DND-41 (cell line): ENCODE measurements around the gene GLIPR2.

ENCODE experiments used
- ATAC-seq: fragments of 200-7000 bp; cut with Tn5 transposase; 3 replicates; pipeline ENCODE4 v1.9.1; 2021; ENCODE audit warnings: low read depth; ENCODE audit not compliant: insufficient read depth
- DNase-seq: peaks from one replicate; pipeline ENCODE4 v3.0.0-alpha.2; 2020
- H2AFZ ChIP-seq: 2 replicates; pipeline ENCODE4 v1.6.0; 2012; ENCODE audit warnings: low read depth, low read length
- H3K27ac ChIP-seq: 2 replicates; pipeline ENCODE4 v1.5.1; 2012; ENCODE audit warnings: low read length, inconsistent platforms
- H3K27me3 ChIP-seq: fragments of 200-600 bp; sonication (generic); 2 replicates; pipeline ENCODE4 v1.6.0; 2012; ENCODE audit warnings: low read length, mild to moderate bottlenecking, inconsistent platforms; ENCODE audit not compliant: insufficient read depth, poor library complexity
- H3K36me3 ChIP-seq: 2 replicates; pipeline ENCODE4 v1.5.1; 2012; ENCODE audit warnings: low read length, inconsistent platforms; ENCODE audit not compliant: insufficient read depth
- H3K4me1 ChIP-seq: 2 replicates; pipeline ENCODE4 v1.5.1; 2012; ENCODE audit warnings: mild to moderate bottlenecking, low read length; ENCODE audit not compliant: insufficient read depth
- H3K4me2 ChIP-seq: 2 replicates; pipeline ENCODE4 v1.6.0; 2012; ENCODE audit warnings: mild to moderate bottlenecking, moderate library complexity, low read length, inconsistent platforms; ENCODE audit not compliant: insufficient read depth
- H3K4me3 ChIP-seq, 2 experiments: fragments of 200-600 bp in 1 of 2; shearing (Covaris generic) in 1 of 2; 2 replicates each; pipeline ENCODE4 v1.5.1; 2012 to 2016; ENCODE audit warnings: inconsistent platforms in 2 of 2, low read length in 2 of 2, mild to moderate bottlenecking in 2 of 2, low read depth in 1 of 2, moderate library complexity in 1 of 2
- H3K79me2 ChIP-seq: 2 replicates; pipeline ENCODE4 v1.6.0; 2012; ENCODE audit warnings: low read length, inconsistent platforms; ENCODE audit not compliant: insufficient read depth
- H3K9ac ChIP-seq: 2 replicates; pipeline ENCODE4 v1.6.0; 2012; ENCODE audit warnings: low read depth, mild to moderate bottlenecking, inconsistent platforms, low read length, moderate library complexity
- H3K9me3 ChIP-seq: 2 replicates; pipeline ENCODE4 v1.5.1; 2012; ENCODE audit warnings: low read length, moderate library complexity, mild to moderate bottlenecking, inconsistent platforms; ENCODE audit not compliant: insufficient read depth, severe bottlenecking
- H4K20me1 ChIP-seq: 2 replicates; pipeline ENCODE4 v1.6.0; 2012; ENCODE audit warnings: low read length; ENCODE audit not compliant: insufficient read depth
- CTCF ChIP-seq: IDR thresholded peaks from 2 replicates; pipeline ENCODE4 v1.5.1; 2012; ENCODE audit warnings: borderline replicate concordance, low read length, moderate library complexity, mild to moderate bottlenecking; ENCODE audit not compliant: poor library complexity, severe bottlenecking; ENCODE audit errors: extremely low read depth
- EZH2 ChIP-seq: IDR thresholded peaks from 3 replicates; pipeline ENCODE4 v1.6.1; 2012; ENCODE audit warnings: borderline replicate concordance, low read depth, mild to moderate bottlenecking, moderate library complexity, low read length, inconsistent platforms; ENCODE audit not compliant: severe bottlenecking

GLIPR2 gene

GRCh38 chr9:36142510-36143244 is 6.1 kb downstream of the GLIPR2 start:
- Histone ChIP-seq H3K79me2 (no peaks in the 10 kb centered on the region), H3K27ac (no peak overlapping the region), H3K4me1 (peaks cover 23% of the 10 kb centered on the region), H3K4me2 (no peak overlapping the region), H3K9ac (no peak overlapping the region), H3K36me3 (no peaks in the 10 kb centered on the region), H2AFZ (no peak overlapping the region), H4K20me1 (peaks cover 5% of the 10 kb centered on the region; the same call in 1 of the 2 replicates), H3K27me3 (peaks cover 3% of the 10 kb centered on the region), H3K4me3 (no peak overlapping the region), H3K9me3 (no peaks in the 10 kb centered on the region)
- ATAC-seq = no peak
- no peak for DNase-seq
- no peak for TF ChIP-seq EZH2
- TF ChIP-seq CTCF = no peak

- no peaks in the 10 kb centered on the region for H3K9me3 ChIP-seq
- no peak overlapping the region for H3K27ac ChIP-seq
- no peak for ATAC-seq
- no peak overlapping the region for H3K4me2 ChIP-seq
- H3K4me1 ChIP-seq = peaks cover 22% of the 10 kb centered on the region
- H3K27me3 ChIP-seq = no peaks in the 10 kb centered on the region
- DNase-seq = no peak
- no peak overlapping the region for H3K9ac ChIP-seq
- no peak for TF ChIP-seq CTCF
- no peak for TF ChIP-seq EZH2
- no peak overlapping the region for H2AFZ ChIP-seq
- no peaks in the 10 kb centered on the region for H3K79me2 ChIP-seq
- H3K36me3 ChIP-seq = no peaks in the 10 kb centered on the region
- H3K4me3 ChIP-seq = no peak overlapping the region
- 0 out of 2 replicates have a peak, but pooled peaks cover 2% of the 10 kb centered on the region for H4K20me1 ChIP-seq
These were observed 6.7 kb downstream of the GLIPR2 start for GRCh38 chr9:36143245-36143641.

- no peak overlapping the region for H3K4me3 ChIP-seq
- no peaks in the 10 kb centered on the region for H3K79me2 ChIP-seq
- H3K27ac ChIP-seq = no peak overlapping the region
- H2AFZ ChIP-seq = no peak overlapping the region
- TF ChIP-seq CTCF (no peak), EZH2 (no peak)
- H3K4me1 ChIP-seq = peaks cover 21% of the 10 kb centered on the region
- H3K4me2 ChIP-seq = no peak overlapping the region
- no peaks in the 10 kb centered on the region for H4K20me1 ChIP-seq
- DNase-seq (no peak), ATAC-seq (no peak)
- no peaks in the 10 kb centered on the region for H3K36me3 ChIP-seq
- H3K9ac ChIP-seq = no peak overlapping the region
- H3K27me3 ChIP-seq = no peaks in the 10 kb centered on the region
- no peaks in the 10 kb centered on the region for H3K9me3 ChIP-seq
These were observed 8.0 kb downstream of the GLIPR2 start for GRCh38 chr9:36144309-36145232.
